ENCODE data around the gene DHDH.

Gene DHDH

DNA sequence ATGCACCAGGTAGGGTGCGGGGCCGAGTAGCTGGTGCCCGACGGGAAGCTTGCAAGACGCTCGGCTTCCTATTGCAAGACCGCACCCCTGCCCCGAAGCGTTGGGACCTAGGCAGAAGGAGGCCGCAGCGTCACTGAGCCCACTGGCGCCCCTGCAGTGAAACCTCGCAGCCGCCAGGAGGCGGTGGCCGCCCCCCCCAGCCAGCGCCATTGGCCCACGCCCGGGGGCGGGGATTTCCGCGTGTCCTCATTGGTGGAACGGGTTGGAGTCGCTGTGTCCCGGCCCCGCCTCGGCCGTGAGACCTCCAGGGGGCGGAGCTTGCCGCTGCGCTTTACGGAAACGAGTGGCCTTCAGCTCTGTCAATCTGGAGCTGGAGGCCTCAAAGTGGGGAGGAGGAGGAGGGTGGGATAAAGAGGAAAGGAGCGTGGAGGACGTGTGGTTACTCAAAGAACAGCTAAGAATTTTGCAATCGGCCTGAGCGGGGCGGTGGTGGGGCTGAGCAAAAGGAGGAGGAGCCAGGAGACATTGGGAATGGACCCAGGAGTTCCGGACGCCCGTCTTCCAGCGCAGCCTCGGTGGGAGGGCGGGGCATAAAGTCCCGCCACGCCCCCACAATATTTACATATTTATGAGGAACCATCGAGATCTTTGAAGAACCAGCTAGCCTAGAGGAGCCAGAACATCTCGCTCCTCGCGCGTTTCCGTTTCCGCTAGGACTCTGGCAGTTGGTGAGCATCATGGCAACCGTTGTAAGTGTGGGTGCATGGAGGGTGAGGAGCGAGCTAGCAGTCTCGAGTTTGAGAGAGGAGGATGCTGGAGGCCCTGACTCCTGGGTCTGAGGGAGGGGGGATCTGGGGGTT, 59.9 kb downstream of the DHDH start, which contains the start of the genes GYS1 and RUVBL2:
Gene GYS1 (minus strand): TSS at position 135 of the 860 bp plus-strand sequence. CDS start 197 bp downstream, outside the sequence.
Gene RUVBL2 (plus strand): TSS at position 713 of the 860 bp plus-strand sequence. CDS start 25 bp downstream, at position 738.
- peak; percentile 100 for DNase-seq (ENCODE audit: low spot score)

- no peak for DNase-seq (ENCODE audit: low spot score)
Measured at GRCh38 chr19:48994035-48994386, 60.5 kb downstream of the DHDH start.

All from hematopoietic multipotent progenitor cell treated with erythropoietin and hydrocortisone succinate and interleukin-3 and kit ligand, for 15 days (in vitro differentiated cells).